K562 (cell line): Measurements from ENCODE around the gene SLC6A16. TPM values are rescaled to one million over a fixed set of nuclear protein-coding genes. Genes with fewer than 3 reads are reported as not detected.

Source experiments
- CBX1 ChIP-seq: sonication (generic); IDR thresholded peaks from 2 replicates; pipeline ENCODE4 v1.6.1; 2016; ENCODE audit warnings: antibody characterized with exemption, low read depth, mild to moderate bottlenecking
- CHCHD3 ChIP-seq: fragments of 250-450 bp; sonication (Bioruptor Pico); IDR thresholded peaks from 2 replicates; pipeline ENCODE4 v2.1.2; 2022; ENCODE audit warnings: mild to moderate bottlenecking
- COPS2 ChIP-seq: fragments of 450-650 bp; conservative IDR thresholded peaks from 2 replicates; pipeline ENCODE4 v1.6.1; 2016; ENCODE audit warnings: mild to moderate bottlenecking, moderate library complexity
- CREM ChIP-seq: IDR thresholded peaks from 2 replicates; pipeline ENCODE4 v1.6.1; 2014; ENCODE audit warnings: antibody characterized with exemption, low read depth
- HOXB6 ChIP-seq: fragments of 250-450 bp; sonication (Bioruptor Pico); IDR thresholded peaks from 2 replicates; pipeline ENCODE4 v1.5.1; 2022; ENCODE audit warnings: mild to moderate bottlenecking, borderline replicate concordance
- KDM2B ChIP-seq: fragments of 250-450 bp; sonication (Bioruptor Pico); IDR thresholded peaks from 2 replicates; pipeline ENCODE4 v1.8.0; 2021; ENCODE audit warnings: mild to moderate bottlenecking, moderate library complexity
- MTA2 ChIP-seq: fragments of 450-650 bp; IDR thresholded peaks from 2 replicates; pipeline ENCODE4 v1.6.1; 2016; ENCODE audit warnings: low read depth
- MYNN ChIP-seq, 2 experiments: sonication (generic); formaldehyde crosslinking in 1 of 2; IDR thresholded peaks; 2 replicates each; pipeline versions ENCODE4 v1.5.0 to v1.6.1; 2016 to 2020; ENCODE audit warnings: antibody characterized with exemption in 1 of 2, missing genetic modification reagents in 1 of 2
- PTTG1 ChIP-seq: fragments of 450-650 bp; IDR thresholded peaks from 2 replicates; pipeline ENCODE4 v1.6.1; 2016; ENCODE audit warnings: low read depth, mild to moderate bottlenecking, missing genetic modification characterization, missing compliant biosample characterization
- RBM15 ChIP-seq: fragments of 200-400 bp; formaldehyde crosslinking; IDR thresholded peaks from 2 replicates; pipeline ENCODE4 v1.6.1; 2018; ENCODE audit warnings: mild to moderate bottlenecking, low read length, moderate library complexity; ENCODE audit not compliant: insufficient read depth
- SIRT6 ChIP-seq: IDR thresholded peaks from one replicate; pipeline ENCODE4 v1.6.1; 2012; ENCODE audit warnings: low read depth, mild to moderate bottlenecking, control low read depth, inconsistent platforms, low read length, moderate library complexity
- TEAD2 ChIP-seq: fragments of 450-650 bp; IDR thresholded peaks from 2 replicates; pipeline ENCODE4 v1.6.1; 2016; ENCODE audit warnings: missing genetic modification characterization, control low read depth, missing compliant biosample characterization
- ZNF175 ChIP-seq: fragments of 200-800 bp; sonication (Bioruptor generic); IDR thresholded peaks from 2 replicates; pipeline ENCODE4 v1.6.1; 2016; ENCODE audit warnings: low read depth, mild to moderate bottlenecking, missing genetic modification characterization, missing compliant biosample characterization
- ZNF324 ChIP-seq: fragments of 250-450 bp; sonication (Bioruptor Pico); IDR thresholded peaks from 2 replicates; pipeline ENCODE4 v1.4.0; 2020; ENCODE audit warnings: mild to moderate bottlenecking
- ZNF644 ChIP-seq: fragments of 200-800 bp; sonication (Bioruptor generic); IDR thresholded peaks from 2 replicates; pipeline ENCODE4 v1.6.1; 2016; ENCODE audit warnings: low read depth, missing genetic modification characterization, missing compliant biosample characterization
- polyA plus RNA-seq, 8 experiments: library from polyadenylated mRNA; depleted of rRNA in 4 of 8; stranded (reverse) in 5 of 8; unstranded in 3 of 8; fragments of >200 nt; fragmentation: Nextera tagmentation in 2 of 8; fragmentation: Illumina TruSeq in 1 of 8; extraction: Ambion mirVana in 2 of 8; extraction: Trizol in 1 of 8; gene quantifications; 2 replicates each; pipeline versions ENCODE4 v1.2.1 to v1.2.3, GENCODE V29; 2011 to 2014; ENCODE audit warnings: inconsistent platforms in 1 of 8, missing spikeins in 1 of 8
- total RNA-seq, 7 experiments: library from RNA; depleted of rRNA in 6 of 7; stranded (reverse); fragments of >200 nt in 6 of 7; fragmentation: Illumina TruSeq in 2 of 7; extraction: Trizol in 2 of 7; gene quantifications; 2 replicates each; pipeline versions ENCODE4 v1.2.1 to v1.2.3, GENCODE V29; 2011 to 2021; ENCODE audit warnings: low replicate concordance in 1 of 7
- TF ChIP-seq, protein P1 (sequence below): fragments of 250-450 bp; sonication (Bioruptor Pico); IDR thresholded peaks from 2 replicates; pipeline ENCODE4 v1.4.0; 2020; ENCODE audit warnings: mild to moderate bottlenecking, moderate library complexity, borderline replicate concordance
- TF ChIP-seq, protein P2 (sequence below): fragments of 250-450 bp; sonication (Bioruptor Pico); IDR thresholded peaks from 2 replicates; pipeline ENCODE4 v1.5.0; 2022; ENCODE audit warnings: mild to moderate bottlenecking
- TF ChIP-seq, protein P3 (sequence below): sonication (generic); formaldehyde crosslinking; IDR thresholded peaks from 2 replicates; pipeline ENCODE4 v1.8.1; 2022; ENCODE audit warnings: missing genetic modification reagents
- TF ChIP-seq, protein P4 (sequence below): fragments of 250-450 bp; sonication (Bioruptor Pico); IDR thresholded peaks from 2 replicates; pipeline ENCODE4 v1.5.0; 2021
- TF ChIP-seq, protein P5 (sequence below): fragments of 450-650 bp; formaldehyde crosslinking; IDR thresholded peaks from 2 replicates; pipeline ENCODE4 v1.4.0; 2022; ENCODE audit warnings: missing genetic modification characterization

SLC6A16 gene
- total and polyA plus RNA-seq, 9 of the 15 experiments (the other 6 are each of a cell fraction or from before 2014, with no cell fraction given): 0.05 to 0.95 (median 0.36) TPM

DNA sequence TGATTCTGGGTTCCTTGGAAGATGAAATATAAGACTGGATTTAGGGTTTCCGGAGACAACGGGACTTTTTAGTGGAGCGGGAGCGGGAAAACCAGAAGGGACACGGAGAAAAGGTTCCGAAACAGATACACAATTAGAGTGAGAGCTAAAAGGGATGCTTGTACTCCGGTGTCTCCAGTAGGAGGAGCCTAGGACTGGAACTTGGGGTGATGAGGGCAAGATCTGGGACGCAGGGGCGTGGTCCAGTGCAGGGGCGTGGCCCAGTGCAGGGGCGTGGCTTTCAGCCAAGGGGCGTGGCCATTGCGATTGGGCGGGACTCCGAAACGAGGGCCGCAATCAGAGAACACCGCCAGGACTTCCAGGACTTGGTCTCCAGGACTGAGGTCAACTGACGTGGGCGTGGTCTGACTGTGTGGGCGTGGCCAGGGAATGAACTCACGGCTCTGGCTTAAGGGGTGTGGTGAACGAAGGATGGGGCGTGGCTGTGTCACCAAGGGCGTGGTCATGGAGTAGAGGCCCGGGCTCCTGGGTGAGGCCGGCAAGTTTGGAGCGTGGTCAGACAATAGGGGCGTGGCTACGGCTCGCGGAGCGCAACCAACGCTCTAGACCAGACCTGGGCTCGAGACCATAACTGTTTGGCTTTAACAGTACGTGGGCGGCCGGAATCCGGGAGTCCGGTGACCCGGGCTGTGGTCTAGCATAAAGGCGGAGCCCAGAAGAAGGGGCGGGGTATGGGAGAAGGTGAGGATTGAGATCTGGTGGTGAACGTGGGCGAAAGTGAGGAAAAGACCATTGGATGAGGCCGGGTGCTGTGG, 38.5 kb upstream of the SLC6A16 start, which contains the start of gene DKKL1 (continued):
- TF ChIP-seq CBX1 (no peak), COPS2 (no peak), TEAD2 (tag) (no peak), KDM2B (CRISPR knock-in tag) (no peak), ZNF324 (CRISPR knock-in tag) (no peak), CREM (peak; percentile 81), ZNF644 (no peak), MYNN (IDR thresholded peaks at IDR 0.05) (0 out of 2 replicates have a peak, but pooled peaks have one; percentile 43), MYNN (CRISPR knock-in tag; IDR thresholded peaks at IDR 0.05) (no peak), SIRT6 (no peak), MTA2 (no peak), RBM15 (no peak), CHCHD3 (CRISPR knock-in tag) (no peak), ZNF175 (CRISPR knock-in tag) (no peak), PTTG1 (tag) (no peak), HOXB6 (no peak)
- TF ChIP-seq, protein P1, sequence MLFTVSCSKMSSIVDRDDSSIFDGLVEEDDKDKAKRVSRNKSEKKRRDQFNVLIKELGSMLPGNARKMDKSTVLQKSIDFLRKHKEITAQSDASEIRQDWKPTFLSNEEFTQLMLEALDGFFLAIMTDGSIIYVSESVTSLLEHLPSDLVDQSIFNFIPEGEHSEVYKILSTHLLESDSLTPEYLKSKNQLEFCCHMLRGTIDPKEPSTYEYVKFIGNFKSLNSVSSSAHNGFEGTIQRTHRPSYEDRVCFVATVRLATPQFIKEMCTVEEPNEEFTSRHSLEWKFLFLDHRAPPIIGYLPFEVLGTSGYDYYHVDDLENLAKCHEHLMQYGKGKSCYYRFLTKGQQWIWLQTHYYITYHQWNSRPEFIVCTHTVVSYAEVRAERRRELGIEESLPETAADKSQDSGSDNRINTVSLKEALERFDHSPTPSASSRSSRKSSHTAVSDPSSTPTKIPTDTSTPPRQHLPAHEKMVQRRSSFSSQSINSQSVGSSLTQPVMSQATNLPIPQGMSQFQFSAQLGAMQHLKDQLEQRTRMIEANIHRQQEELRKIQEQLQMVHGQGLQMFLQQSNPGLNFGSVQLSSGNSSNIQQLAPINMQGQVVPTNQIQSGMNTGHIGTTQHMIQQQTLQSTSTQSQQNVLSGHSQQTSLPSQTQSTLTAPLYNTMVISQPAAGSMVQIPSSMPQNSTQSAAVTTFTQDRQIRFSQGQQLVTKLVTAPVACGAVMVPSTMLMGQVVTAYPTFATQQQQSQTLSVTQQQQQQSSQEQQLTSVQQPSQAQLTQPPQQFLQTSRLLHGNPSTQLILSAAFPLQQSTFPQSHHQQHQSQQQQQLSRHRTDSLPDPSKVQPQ (CRISPR knock-in tag): no peak
- TF ChIP-seq, protein P2, sequence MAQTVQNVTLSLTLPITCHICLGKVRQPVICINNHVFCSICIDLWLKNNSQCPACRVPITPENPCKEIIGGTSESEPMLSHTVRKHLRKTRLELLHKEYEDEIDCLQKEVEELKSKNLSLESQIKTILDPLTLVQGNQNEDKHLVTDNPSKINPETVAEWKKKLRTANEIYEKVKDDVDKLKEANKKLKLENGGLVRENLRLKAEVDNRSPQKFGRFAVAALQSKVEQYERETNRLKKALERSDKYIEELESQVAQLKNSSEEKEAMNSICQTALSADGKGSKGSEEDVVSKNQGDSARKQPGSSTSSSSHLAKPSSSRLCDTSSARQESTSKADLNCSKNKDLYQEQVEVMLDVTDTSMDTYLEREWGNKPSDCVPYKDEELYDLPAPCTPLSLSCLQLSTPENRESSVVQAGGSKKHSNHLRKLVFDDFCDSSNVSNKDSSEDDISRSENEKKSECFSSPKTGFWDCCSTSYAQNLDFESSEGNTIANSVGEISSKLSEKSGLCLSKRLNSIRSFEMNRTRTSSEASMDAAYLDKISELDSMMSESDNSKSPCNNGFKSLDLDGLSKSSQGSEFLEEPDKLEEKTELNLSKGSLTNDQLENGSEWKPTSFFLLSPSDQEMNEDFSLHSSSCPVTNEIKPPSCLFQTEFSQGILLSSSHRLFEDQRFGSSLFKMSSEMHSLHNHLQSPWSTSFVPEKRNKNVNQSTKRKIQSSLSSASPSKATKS (CRISPR knock-in tag): no peak
- TF ChIP-seq, protein P3, sequence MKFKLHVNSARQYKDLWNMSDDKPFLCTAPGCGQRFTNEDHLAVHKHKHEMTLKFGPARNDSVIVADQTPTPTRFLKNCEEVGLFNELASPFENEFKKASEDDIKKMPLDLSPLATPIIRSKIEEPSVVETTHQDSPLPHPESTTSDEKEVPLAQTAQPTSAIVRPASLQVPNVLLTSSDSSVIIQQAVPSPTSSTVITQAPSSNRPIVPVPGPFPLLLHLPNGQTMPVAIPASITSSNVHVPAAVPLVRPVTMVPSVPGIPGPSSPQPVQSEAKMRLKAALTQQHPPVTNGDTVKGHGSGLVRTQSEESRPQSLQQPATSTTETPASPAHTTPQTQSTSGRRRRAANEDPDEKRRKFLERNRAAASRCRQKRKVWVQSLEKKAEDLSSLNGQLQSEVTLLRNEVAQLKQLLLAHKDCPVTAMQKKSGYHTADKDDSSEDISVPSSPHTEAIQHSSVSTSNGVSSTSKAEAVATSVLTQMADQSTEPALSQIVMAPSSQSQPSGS (CRISPR knock-in tag): no peak
- TF ChIP-seq, protein P4, sequence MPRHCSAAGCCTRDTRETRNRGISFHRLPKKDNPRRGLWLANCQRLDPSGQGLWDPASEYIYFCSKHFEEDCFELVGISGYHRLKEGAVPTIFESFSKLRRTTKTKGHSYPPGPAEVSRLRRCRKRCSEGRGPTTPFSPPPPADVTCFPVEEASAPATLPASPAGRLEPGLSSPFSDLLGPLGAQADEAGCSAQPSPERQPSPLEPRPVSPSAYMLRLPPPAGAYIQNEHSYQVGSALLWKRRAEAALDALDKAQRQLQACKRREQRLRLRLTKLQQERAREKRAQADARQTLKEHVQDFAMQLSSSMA (CRISPR knock-in tag): no peak
- TF ChIP-seq, protein P5, sequence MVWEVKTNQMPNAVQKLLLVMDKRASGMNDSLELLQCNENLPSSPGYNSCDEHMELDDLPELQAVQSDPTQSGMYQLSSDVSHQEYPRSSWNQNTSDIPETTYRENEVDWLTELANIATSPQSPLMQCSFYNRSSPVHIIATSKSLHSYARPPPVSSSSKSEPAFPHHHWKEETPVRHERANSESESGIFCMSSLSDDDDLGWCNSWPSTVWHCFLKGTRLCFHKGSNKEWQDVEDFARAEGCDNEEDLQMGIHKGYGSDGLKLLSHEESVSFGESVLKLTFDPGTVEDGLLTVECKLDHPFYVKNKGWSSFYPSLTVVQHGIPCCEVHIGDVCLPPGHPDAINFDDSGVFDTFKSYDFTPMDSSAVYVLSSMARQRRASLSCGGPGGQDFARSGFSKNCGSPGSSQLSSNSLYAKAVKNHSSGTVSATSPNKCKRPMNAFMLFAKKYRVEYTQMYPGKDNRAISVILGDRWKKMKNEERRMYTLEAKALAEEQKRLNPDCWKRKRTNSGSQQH (CRISPR knock-in tag): no peak
